ENCODE results near the gene INTS11. TPM values are rescaled to one million over a fixed set of nuclear protein-coding genes. Genes with fewer than 3 reads are reported as not detected.

The INTS11 gene
- total and polyA plus RNA-seq, 9 of the 15 experiments (the other 6 are each of a cell fraction or from before 2014, with no cell fraction given): 3.6 to 183 (median 110) TPM

DNA sequence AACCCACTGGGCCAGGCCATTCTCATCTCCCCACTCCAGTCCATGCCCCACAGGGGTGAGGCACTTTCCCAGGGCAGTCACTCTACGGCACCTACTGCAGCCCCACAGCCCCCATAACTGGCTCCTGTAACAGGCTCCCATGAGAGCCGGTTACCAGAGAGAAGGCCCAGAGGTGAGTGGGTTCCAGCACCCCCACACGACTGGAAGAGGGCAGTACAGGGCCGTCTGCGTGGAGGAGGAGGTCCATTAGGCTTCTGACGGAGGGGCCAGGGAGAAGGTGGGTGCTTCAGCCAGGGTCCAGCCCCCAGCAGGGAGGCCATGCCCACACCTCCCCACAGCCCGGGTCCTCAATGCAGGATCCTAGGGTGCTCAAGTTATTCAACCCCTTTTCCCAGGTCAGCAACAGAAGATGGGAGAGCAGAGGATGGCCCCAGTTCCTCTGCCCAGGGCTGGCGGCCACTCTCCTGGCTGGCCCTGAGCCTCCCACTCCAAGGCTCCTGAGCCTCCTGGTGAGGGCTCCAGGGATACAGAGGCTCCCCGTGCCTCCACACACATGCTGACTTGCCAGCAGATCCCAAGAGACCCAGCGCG, 18.3 kb downstream of the INTS11 start:
- H3K79me2 ChIP-seq (ENCODE audit: control insufficient read depth, insufficient read depth, low read length): peaks cover 54% of the 10 kb centered on the region
- DNase-seq (ENCODE audit: extremely low read depth in 1 of 4, low spot score in 3 of 4) (peak in 2 of 4 experiments; percentile 58 to 80), ATAC-seq (peak; percentile 30), FAIRE-seq (peak; percentile 71)
- intact Hi-C loops (cut with micrococcal nuclease) (loop anchor here (5.0 to 10.0 kb wide), 2 partner anchors 71 to 919 kb away; partner anchors contain the start of genes AURKAIP1 and SKI), in situ Hi-C loops (cut with MboI) (no loop called here)
- POLR2A ChIA-PET: interaction anchor here (0.5 to 0.6 kb wide), 2 partner anchors 9 to 80 kb away, joined by 3 read pairs; no protein-coding TSS in a partner anchor
- CTCF ChIA-PET (ENCODE audit: low intra/inter-chr PET ratio): no interaction called here
- no peaks in the 10 kb centered on the region for H3K9me3 ChIP-seq (replicated peaks; ENCODE audit: control insufficient read depth, insufficient read depth, low read depth, low read length)
- no peaks in the 10 kb centered on the region for H3K27me3 ChIP-seq (ENCODE audit: control insufficient read depth in 2 of 2, insufficient read depth in 2 of 2, low read length in 2 of 2)
- H4K20me1 ChIP-seq (replicated peaks; ENCODE audit: control insufficient read depth, insufficient read depth, low read length): peaks cover 24% of the 10 kb centered on the region; the same call in 1 of the 2 replicates
- H3K4me2 ChIP-seq (ENCODE audit: insufficient read depth, low read length): peak overlapping the region; percentile 75
- BruUV-seq (replicated peaks): no TSS peak
- peaks cover 41 to 94% of the 10 kb centered on the region in 2 experiments for H3K4me1 ChIP-seq (replicated peaks in 1 of 2; ENCODE audit: control insufficient read depth in 2 of 2, insufficient read depth in 2 of 2, low read length in 2 of 2)
- H3K36me3 ChIP-seq (ENCODE audit: control insufficient read depth, insufficient read depth, low read length): peaks cover 24% of the 10 kb centered on the region
- peak overlapping the region; percentile 62 for H3K27ac ChIP-seq (ENCODE audit: extremely low read depth, low read depth, low read length)
- H3K9me1 ChIP-seq (ENCODE audit: control insufficient read depth, insufficient read depth, low read length): peaks cover 5% of the 10 kb centered on the region
- H2AFZ ChIP-seq (ENCODE audit: low read depth, low read length): 0 out of 2 replicates have a peak overlapping the region, but pooled peaks have one; percentile 51
- H3K4me3 ChIP-seq: peak overlapping the region; percentile 94
- WGBS (ENCODE audit: insufficient coverage, low coverage, missing lambda C conversion rate): 26% methylated on average over 11 of the region's 11 CpGs
- peak overlapping the region; percentile 57 to 97 for H3K9ac ChIP-seq (ENCODE audit: insufficient read depth in 1 of 2, low read depth in 2 of 2, low read length in 2 of 2)
- 0 out of 2 replicates have a peak, but pooled peaks have one; percentile 26 for TF ChIP-seq CEBPG (CRISPR knock-in tag; IDR thresholded peaks at IDR 0.05)
- no peak for TF ChIP-seq CEBPG (tag; conservative IDR thresholded peaks at IDR 0.05 in 1 of 2, IDR thresholded peaks at IDR 0.05 in 1 of 2)
- no peak for TF ChIP-seq GABPA (tag; conservative IDR thresholded peaks at IDR 0.05; ENCODE audit: low read depth)
- no peak for TF ChIP-seq TCF3 (CRISPR knock-in tag; IDR thresholded peaks at IDR 0.05)
- TF ChIP-seq, protein P1, sequence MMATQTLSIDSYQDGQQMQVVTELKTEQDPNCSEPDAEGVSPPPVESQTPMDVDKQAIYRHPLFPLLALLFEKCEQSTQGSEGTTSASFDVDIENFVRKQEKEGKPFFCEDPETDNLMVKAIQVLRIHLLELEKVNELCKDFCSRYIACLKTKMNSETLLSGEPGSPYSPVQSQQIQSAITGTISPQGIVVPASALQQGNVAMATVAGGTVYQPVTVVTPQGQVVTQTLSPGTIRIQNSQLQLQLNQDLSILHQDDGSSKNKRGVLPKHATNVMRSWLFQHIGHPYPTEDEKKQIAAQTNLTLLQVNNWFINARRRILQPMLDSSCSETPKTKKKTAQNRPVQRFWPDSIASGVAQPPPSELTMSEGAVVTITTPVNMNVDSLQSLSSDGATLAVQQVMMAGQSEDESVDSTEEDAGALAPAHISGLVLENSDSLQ (IDR thresholded peaks at IDR 0.05): no peak
- TF ChIP-seq, protein P2, sequence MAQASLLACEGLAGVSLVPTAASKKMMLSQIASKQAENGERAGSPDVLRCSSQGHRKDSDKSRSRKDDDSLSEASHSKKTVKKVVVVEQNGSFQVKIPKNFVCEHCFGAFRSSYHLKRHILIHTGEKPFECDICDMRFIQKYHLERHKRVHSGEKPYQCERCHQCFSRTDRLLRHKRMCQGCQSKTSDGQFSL (CRISPR knock-in tag; IDR thresholded peaks at IDR 0.05): 0 out of 2 replicates have a peak, but pooled peaks have one; percentile 11
- TF ChIP-seq, protein P2 (tag; IDR thresholded peaks at IDR 0.05): no peak
- TF ChIP-seq, protein P3, sequence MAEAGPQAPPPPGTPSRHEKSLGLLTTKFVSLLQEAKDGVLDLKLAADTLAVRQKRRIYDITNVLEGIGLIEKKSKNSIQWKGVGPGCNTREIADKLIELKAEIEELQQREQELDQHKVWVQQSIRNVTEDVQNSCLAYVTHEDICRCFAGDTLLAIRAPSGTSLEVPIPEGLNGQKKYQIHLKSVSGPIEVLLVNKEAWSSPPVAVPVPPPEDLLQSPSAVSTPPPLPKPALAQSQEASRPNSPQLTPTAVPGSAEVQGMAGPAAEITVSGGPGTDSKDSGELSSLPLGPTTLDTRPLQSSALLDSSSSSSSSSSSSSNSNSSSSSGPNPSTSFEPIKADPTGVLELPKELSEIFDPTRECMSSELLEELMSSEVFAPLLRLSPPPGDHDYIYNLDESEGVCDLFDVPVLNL (CRISPR knock-in tag; IDR thresholded peaks at IDR 0.05; ENCODE audit: low read depth): 0 out of 2 replicates have a peak, but pooled peaks have one; percentile 12
- TF ChIP-seq RAD21 (CRISPR knock-in tag; conservative IDR thresholded peaks at IDR 0.05 in 1 of 2, IDR thresholded peaks at IDR 0.05 in 1 of 2): peak in 1 of 2 experiments; percentile 32; a peak in 2 of 4 replicates
- no peak for TF ChIP-seq KAT2B (IDR thresholded peaks at IDR 0.05; ENCODE audit: low read depth, low read length)
- 0 out of 2 replicates have a peak, but pooled peaks have one; percentile 4 for TF ChIP-seq BHLHE40 (IDR thresholded peaks at IDR 0.05; ENCODE audit: low read length)
- TF ChIP-seq, protein P4, sequence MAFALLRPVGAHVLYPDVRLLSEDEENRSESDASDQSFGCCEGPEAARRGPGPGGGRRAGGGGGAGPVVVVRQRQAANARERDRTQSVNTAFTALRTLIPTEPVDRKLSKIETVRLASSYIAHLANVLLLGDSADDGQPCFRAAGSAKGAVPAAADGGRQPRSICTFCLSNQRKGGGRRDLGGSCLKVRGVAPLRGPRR (CRISPR knock-in tag; IDR thresholded peaks at IDR 0.05): no peak
- TF ChIP-seq ZZZ3 (IDR thresholded peaks at IDR 0.05): no peak
- TF ChIP-seq ZFP36 (IDR thresholded peaks at IDR 0.05; ENCODE audit: low read depth, low read length, partially characterized antibody): peak; percentile 66
- 0 out of 2 replicates have a peak, but pooled peaks have one; percentile 23 for TF ChIP-seq ZNF165 (CRISPR knock-in tag; IDR thresholded peaks at IDR 0.05; ENCODE audit: borderline replicate concordance)
- TF ChIP-seq PHB2 (IDR thresholded peaks at IDR 0.05; ENCODE audit: low read depth): no peak
- TF ChIP-seq NFIC (IDR thresholded peaks at IDR 0.05): 0 out of 2 replicates have a peak, but pooled peaks have one; percentile 18
- no peak for TF ChIP-seq ZNF140 (CRISPR knock-in tag; IDR thresholded peaks at IDR 0.05)
- TF ChIP-seq HMG20B (CRISPR knock-in tag; IDR thresholded peaks at IDR 0.05): no peak

Measured in K562 (cell line).